Thymus (tissue), 11 donors: ENCODE results near the gene SPINK1. TPM values are rescaled to one million over a fixed set of nuclear protein-coding genes. Genes with fewer than 3 reads are reported as not detected.

Experiments
- DNase-seq, 9 donors: peaks; one replicate each; pipeline ENCODE4 v3.0.0-alpha.2; 2013; ENCODE audit warnings: low spot score in 9 of 9, low read depth in 6 of 9, missing footprints in 1 of 9
- H3K27ac ChIP-seq, 2 donors: one replicate each; pipeline ENCODE4 v1.5.1; 2013; ENCODE audit warnings: control low read depth in 1 of 2, low read depth in 1 of 2, low read length in 1 of 2, mild to moderate bottlenecking in 1 of 2, moderate library complexity in 1 of 2
- H3K27me3 ChIP-seq, 2 donors: one replicate each; pipeline ENCODE4 v1.5.1; 2013; ENCODE audit warnings: low read length in 1 of 2; ENCODE audit not compliant: control insufficient read depth in 2 of 2, insufficient read depth in 1 of 2
- H3K36me3 ChIP-seq, 2 donors: one replicate each; pipeline ENCODE4 v1.5.1; 2013; ENCODE audit warnings: low read length in 1 of 2, mild to moderate bottlenecking in 1 of 2, moderate library complexity in 1 of 2; ENCODE audit not compliant: control insufficient read depth in 2 of 2, insufficient read depth in 2 of 2
- H3K4me1 ChIP-seq, 2 donors: one replicate each; pipeline ENCODE4 v1.5.1; 2013; ENCODE audit warnings: low read length in 2 of 2; ENCODE audit not compliant: control insufficient read depth in 2 of 2, insufficient read depth in 2 of 2
- H3K4me3 ChIP-seq, 2 donors: one replicate each; pipeline ENCODE4 v1.5.1; 2013; ENCODE audit warnings: low read length in 2 of 2, control low read depth in 1 of 2, mild to moderate bottlenecking in 1 of 2
- H3K9me3 ChIP-seq, 2 donors: one replicate each; pipeline ENCODE4 v1.5.1; 2013; ENCODE audit warnings: low read length in 1 of 2, mild to moderate bottlenecking in 1 of 2; ENCODE audit not compliant: control insufficient read depth in 2 of 2, insufficient read depth in 1 of 2
- WGBS: extraction: QIAGEN DNeasy Blood & Tissue Kit; methylation state at CpG from one replicate; pipeline ENCODE4 v1.1.7; 2013; 5-methylcytosine and 5-hydroxymethylcytosine counted together
- polyA plus RNA-seq: library from polyadenylated mRNA; stranded (reverse); fragments of 200-250 nt; gene quantifications from one replicate; pipeline ENCODE4 v1.2.3, GENCODE V29; 2013
- total RNA-seq: library from RNA; stranded (reverse); fragments of 120-200 nt; gene quantifications from one replicate; pipeline ENCODE4 v1.2.4, GENCODE V29; 2013
- donor health status: healthy.

The SPINK1 gene
- total and polyA plus RNA-seq, 2 donors = 1.5 to 7.3 TPM

DNA sequence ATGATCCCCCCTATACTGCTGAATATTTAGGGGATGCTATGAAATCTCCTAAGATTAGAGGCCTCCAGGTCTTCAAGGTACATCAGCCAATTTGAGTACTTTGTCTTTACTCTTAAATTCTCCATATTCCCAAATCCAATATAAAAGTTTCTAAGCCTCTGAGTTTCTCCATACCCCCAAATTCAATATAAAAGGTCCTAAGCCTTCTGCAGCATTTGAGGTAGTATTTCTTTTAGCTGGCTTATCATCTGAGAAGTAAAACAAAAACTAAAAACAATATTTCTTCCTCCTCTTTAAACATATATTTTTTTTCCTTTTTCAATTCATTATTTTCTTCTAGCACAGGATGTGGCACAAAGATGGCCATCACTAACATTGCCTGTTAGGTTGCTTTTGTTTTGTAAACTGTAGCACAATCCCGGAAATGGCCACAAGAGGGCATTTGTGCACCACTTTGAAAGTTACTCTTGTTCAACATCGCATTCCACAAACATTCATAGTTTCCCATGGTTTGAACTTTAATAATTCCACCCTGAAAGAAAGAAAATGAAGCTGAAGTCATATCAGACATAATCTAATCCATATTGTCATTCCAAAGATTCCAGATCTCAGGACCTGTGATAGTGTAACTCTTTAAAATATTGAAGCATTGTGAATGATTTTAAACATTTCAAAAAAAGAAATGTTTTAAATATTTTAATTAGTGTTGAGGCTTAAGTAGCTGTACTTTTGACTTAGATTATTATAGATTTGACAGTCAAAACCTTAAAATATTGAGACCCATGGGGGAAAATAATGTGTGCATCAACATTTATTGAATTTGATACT, 26.0 kb upstream of the SPINK1 start:
- peaks cover 0 to under 1% of the 10 kb centered on the region in 2 donors for H3K4me1 ChIP-seq
- H3K27me3 ChIP-seq = no peaks in the 10 kb centered on the region
- H3K36me3 ChIP-seq = no peaks in the 10 kb centered on the region
- no peak overlapping the region for H3K27ac ChIP-seq
- no peaks in the 10 kb centered on the region for H3K9me3 ChIP-seq
- peak; percentile 6 to 69 (median 34) for DNase-seq
- 6% methylated on average over 2 of the region's 2 CpGs for WGBS
- no peak overlapping the region for H3K4me3 ChIP-seq

DNA sequence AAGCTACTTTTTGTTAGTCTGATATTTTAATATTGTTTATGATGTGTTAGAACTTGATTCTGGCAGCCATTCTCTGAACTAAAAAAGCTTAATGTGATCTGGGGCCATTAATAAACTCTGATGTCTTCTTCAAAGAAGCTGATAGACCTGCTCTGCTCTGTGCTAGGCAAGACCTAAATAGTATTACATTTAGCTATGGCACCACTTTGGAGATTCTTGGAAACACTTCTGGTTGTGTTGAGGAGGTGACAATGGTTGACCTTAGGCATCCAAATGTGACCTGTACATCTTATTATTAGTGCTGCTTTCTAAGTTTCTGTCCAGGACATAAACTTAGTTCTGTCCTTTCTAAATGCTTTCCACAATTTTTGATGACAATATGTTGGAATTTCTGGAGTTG, 25.3 kb upstream of the SPINK1 start:
- Histone ChIP-seq H3K36me3 (no peaks in the 10 kb centered on the region), H3K4me1 (peaks cover 0 to 5% of the 10 kb centered on the region in 2 donors), H3K9me3 (no peaks in the 10 kb centered on the region), H3K27ac (no peak overlapping the region), H3K4me3 (no peak overlapping the region), H3K27me3 (no peaks in the 10 kb centered on the region)
- no peak for DNase-seq

DNA sequence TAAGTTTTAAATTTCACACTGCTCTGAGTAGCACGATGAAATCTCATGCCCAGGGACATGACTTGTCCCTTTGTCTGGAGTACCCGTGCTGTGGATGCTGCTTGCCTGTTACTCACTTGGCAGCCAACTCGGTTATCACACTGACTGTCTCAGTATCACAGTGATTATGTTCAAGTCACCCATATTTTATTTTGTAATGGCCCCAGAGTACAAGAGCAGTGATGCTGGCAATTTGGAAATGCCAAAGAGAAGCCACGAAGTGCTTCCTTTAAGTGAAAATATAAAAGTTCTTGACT, 24.3 kb upstream of the SPINK1 start:
- 67% methylated on average over 4 of the region's 4 CpGs for WGBS
- H3K4me1 ChIP-seq = peaks cover 0 to 5% of the 10 kb centered on the region in 2 donors
- no peaks in the 10 kb centered on the region for H3K9me3 ChIP-seq
- no peak for DNase-seq
- no peak overlapping the region for H3K27ac ChIP-seq
- H3K27me3 ChIP-seq = no peaks in the 10 kb centered on the region
- H3K36me3 ChIP-seq = no peaks in the 10 kb centered on the region
- no peak overlapping the region for H3K4me3 ChIP-seq

DNA sequence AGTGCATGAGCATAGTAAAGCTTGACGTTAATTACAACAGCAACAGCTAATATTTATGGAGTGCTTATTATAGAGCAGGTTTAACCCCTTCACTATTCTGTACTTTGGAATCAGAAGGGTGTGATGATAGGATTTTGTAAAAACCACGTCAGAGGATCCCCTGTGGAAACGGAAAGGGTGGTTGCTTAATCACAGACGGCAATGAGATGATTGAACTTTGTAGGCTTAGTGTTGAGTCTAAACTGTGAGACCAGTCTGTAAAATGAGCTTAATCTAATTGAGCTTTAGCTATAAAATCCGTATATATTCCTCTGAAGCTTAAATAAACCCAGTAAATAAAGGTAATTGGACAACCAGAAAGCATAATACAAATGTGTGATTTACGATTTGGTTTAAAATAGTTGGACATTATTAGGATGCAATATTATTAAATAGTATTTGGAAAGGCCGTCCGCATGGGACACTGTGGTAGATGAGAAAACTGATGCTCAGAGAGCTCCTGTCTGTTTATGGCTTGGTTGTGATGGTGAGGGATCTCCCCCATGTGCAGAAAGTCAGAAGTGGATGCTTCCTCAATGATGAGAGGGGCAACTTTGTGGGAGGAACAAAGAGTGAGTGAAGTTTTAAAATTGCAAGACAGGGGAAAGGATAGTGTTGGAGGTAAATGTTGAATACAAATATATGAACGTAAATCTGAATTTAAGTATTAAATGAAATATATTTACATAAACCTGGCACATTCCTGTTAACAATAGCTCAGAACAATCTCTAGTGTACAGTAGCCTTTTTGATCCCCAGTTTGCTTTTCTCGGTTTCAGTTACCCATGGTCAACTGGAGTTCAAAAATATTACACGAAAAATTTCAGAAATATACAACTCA, 23.7 kb upstream of the SPINK1 start:
- Histone ChIP-seq H3K36me3 (no peaks in the 10 kb centered on the region), H3K27me3 (no peaks in the 10 kb centered on the region), H3K9me3 (no peaks in the 10 kb centered on the region), H3K4me3 (no peak overlapping the region), H3K27ac (no peak overlapping the region), H3K4me1 (peaks cover 0 to 5% of the 10 kb centered on the region in 2 donors)
- no peak for DNase-seq
- WGBS = 84% methylated on average over 11 of the region's 11 CpGs

DNA sequence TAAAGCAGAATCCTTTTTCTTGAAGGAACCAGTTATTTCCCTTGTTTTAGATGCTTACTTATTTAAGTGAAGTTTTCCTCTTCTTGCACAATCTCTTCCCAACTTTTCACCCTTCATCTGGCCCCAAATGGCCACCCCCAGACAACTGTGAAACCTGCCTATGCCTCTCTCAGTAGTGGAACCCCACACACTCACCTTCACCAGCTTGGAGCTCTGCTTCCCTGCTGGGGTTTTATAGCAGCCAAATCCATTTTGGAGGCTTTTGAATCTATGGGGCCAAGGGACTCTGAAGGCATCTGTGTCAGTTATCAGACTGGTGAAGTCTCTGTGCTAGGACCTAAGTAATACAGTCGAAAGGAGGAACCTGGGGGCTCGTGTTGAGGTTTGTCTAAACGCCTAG, 22.9 kb upstream of the SPINK1 start:
- no peak for DNase-seq
- Histone ChIP-seq H3K9me3 (no peaks in the 10 kb centered on the region), H3K4me3 (no peak overlapping the region), H3K27ac (no peak overlapping the region), H3K27me3 (no peaks in the 10 kb centered on the region), H3K36me3 (no peaks in the 10 kb centered on the region), H3K4me1 (peaks cover 0 to 5% of the 10 kb centered on the region in 2 donors)
- WGBS = 93% methylated on average over 3 of the region's 3 CpGs

DNA sequence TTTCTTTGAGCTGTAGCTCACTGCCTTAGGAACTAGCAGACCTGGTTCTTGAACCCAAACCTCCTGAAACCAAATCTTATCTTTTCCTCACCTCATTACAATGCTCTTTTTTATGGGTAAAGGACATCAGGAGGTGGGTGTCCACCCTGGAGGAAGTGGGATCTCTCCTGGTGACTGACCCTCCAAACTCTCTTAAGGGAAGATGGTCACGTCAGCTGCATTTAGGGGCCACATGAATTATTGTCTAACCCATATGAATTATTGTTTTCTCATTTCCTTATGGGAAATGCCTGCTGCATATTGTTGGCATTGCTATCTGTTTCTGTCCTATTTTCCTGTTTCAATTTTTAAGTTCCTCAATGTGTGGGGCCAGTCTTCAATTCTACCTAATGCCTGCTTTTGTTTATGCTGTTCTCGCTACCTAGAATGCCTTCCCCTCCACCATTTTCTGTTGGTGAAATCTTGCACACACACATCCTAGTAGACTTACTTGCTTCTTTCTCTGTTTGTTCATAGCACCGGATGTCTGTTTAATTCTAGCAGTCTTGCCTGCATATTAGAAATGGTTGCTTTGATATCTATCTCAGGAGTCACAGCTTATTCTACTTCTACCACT, 22.0 kb upstream of the SPINK1 start:
- 68% methylated on average over 3 of the region's 3 CpGs for WGBS
- peak in 1 of 9 donors; percentile 9 for DNase-seq
- Histone ChIP-seq H3K9me3 (no peaks in the 10 kb centered on the region), H3K4me1 (peaks cover 0 to 5% of the 10 kb centered on the region in 2 donors), H3K36me3 (no peaks in the 10 kb centered on the region), H3K27me3 (no peaks in the 10 kb centered on the region), H3K27ac (no peak overlapping the region), H3K4me3 (no peak overlapping the region)

DNA sequence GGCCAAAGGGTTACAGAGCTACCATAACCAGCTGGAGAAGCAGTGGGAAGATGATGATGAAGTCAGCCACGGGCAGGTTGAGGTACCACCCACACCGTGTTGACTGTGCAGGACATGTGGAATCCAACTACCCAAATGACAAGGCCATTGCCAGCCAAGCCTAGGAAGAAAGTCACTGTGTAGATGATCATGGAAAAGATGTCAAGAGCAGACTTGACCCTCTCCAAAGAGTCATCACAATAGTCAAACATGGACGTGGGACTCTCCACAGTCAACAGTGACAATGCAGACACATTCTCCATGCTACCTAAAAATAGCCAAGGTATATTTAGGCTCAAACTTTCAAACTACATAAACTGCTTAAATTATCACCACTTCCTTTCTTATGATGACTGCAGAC, 20.9 kb upstream of the SPINK1 start:
- 65% methylated on average over 3 of the region's 3 CpGs for WGBS

DNA sequence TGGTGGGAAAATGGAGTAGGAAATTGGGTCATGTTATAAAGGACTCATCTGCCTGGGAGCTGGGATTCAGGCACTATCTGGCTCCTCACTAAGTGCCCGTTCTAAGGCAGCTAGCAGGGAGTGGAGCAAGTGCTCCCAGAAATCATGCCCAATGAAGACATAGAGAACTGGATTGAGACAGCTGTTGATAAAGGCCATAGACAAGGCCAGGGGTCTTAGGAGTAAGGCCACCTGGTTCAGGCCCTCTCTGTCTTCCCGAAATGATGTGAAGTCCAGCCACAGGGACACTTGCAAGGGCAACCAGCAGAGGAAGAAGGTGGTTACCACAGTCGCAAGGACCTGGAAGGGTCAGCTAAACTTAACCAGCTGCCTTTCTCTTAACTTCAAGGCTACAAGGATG, 20.1 kb upstream of the SPINK1 start:
- no peak for DNase-seq
- H3K4me3 ChIP-seq = no peak overlapping the region
- WGBS = 97% methylated on average over 3 of the region's 3 CpGs
- no peak overlapping the region for H3K27ac ChIP-seq
- H3K4me1 ChIP-seq = peaks cover 0 to 5% of the 10 kb centered on the region in 2 donors
- H3K27me3 ChIP-seq = no peaks in the 10 kb centered on the region
- H3K9me3 ChIP-seq = no peaks in the 10 kb centered on the region
- no peaks in the 10 kb centered on the region for H3K36me3 ChIP-seq

More for the DNA sequence above, 20.9 kb upstream of the SPINK1 start:
- no peak overlapping the region for H3K4me3 ChIP-seq
- no peak for DNase-seq
- no peak overlapping the region for H3K27ac ChIP-seq
- H3K27me3 ChIP-seq = no peaks in the 10 kb centered on the region
- no peaks in the 10 kb centered on the region for H3K9me3 ChIP-seq
- no peaks in the 10 kb centered on the region for H3K36me3 ChIP-seq
- peaks cover 0 to 5% of the 10 kb centered on the region in 2 donors for H3K4me1 ChIP-seq

DNA sequence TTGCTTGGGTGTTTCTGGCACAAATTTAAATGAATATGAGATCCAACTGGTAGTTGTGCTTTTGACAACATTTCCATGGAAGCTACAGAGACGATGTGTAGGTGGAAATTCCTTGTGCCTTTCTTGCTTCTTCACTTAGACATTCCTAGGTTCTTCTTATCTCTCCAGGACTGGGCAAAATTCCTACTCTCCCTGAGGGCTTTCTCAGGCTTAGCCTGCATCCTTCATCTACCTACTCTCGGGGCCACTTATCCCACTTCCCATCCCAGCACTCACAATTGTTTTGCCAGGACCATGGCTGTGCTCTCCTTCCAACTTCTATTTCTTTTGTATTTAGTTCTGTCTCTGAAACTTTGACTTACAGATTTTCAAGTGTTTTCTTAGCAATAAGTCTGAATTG, 17.8 kb upstream of the SPINK1 start:
- no peak for DNase-seq
- H3K4me3 ChIP-seq = no peak overlapping the region
- H3K27ac ChIP-seq = no peak overlapping the region
- peaks cover 0 to 5% of the 10 kb centered on the region in 2 donors for H3K4me1 ChIP-seq
- H3K27me3 ChIP-seq = no peaks in the 10 kb centered on the region
- no peaks in the 10 kb centered on the region for H3K9me3 ChIP-seq
- WGBS = 97% methylated on average over 2 of the region's 2 CpGs
- no peaks in the 10 kb centered on the region for H3K36me3 ChIP-seq
